GM19452 (cell line): ENCODE measurements around the gene ATXN7L1.

Experiments used
- ATAC-seq: cut with Tn5 transposase; IDR thresholded peaks from one replicate; pipeline ENCODE4 v1.9.1; 2021; ENCODE audit not compliant: unreplicated experiment

ATXN7L1 gene

GRCh38 chr7:105653441-105654005, 222.9 kb downstream of the ATXN7L1 start:
- no peak for ATAC-seq

- ATAC-seq, result no peak
Measured at GRCh38 chr7:105652359-105652993, 223.9 kb downstream of the ATXN7L1 start.

- no peak for ATAC-seq
Measured at GRCh38 chr7:105651798-105652197, 224.6 kb downstream of the ATXN7L1 start.

GRCh38 chr7:105650382-105650970, 225.9 kb downstream of the ATXN7L1 start:
- no peak for ATAC-seq

GRCh38 chr7:105649727-105650381, 226.5 kb downstream of the ATXN7L1 start:
- ATAC-seq, result no peak

GRCh38 chr7:105648561-105649401, 227.6 kb downstream of the ATXN7L1 start:
- ATAC-seq, result no peak

GRCh38 chr7:105647591-105647990, 228.8 kb downstream of the ATXN7L1 start:
- ATAC-seq, result no peak

- ATAC-seq, result no peak
Measured at GRCh38 chr7:105644937-105645336, 231.5 kb downstream of the ATXN7L1 start.

GRCh38 chr7:105643851-105644250, 232.5 kb downstream of the ATXN7L1 start:
- ATAC-seq, result no peak

GRCh38 chr7:105643384-105643783, 233.0 kb downstream of the ATXN7L1 start:
- no peak for ATAC-seq

- no peak for ATAC-seq
Measured at GRCh38 chr7:105642264-105642663, 234.1 kb downstream of the ATXN7L1 start.

GRCh38 chr7:105640956-105641810, 235.2 kb downstream of the ATXN7L1 start:
- ATAC-seq, result no peak

GRCh38 chr7:105639667-105640493, 236.5 kb downstream of the ATXN7L1 start:
- ATAC-seq, result no peak

- ATAC-seq, result no peak
Measured at GRCh38 chr7:105638902-105639495, 237.4 kb downstream of the ATXN7L1 start.

GRCh38 chr7:105638334-105638733, 238.1 kb downstream of the ATXN7L1 start:
- ATAC-seq, result no peak

- ATAC-seq, result no peak
Measured at GRCh38 chr7:105637755-105638154, 238.6 kb downstream of the ATXN7L1 start.

- ATAC-seq, result no peak
Measured at GRCh38 chr7:105636982-105637381, 239.4 kb downstream of the ATXN7L1 start.

GRCh38 chr7:105635197-105635596, 241.2 kb downstream of the ATXN7L1 start:
- no peak for ATAC-seq

GRCh38 chr7:105625986-105626385, 250.4 kb downstream of the ATXN7L1 start:
- no peak for ATAC-seq
